ENCODE results near the gene CUEDC1.

CUEDC1 gene

DNA sequence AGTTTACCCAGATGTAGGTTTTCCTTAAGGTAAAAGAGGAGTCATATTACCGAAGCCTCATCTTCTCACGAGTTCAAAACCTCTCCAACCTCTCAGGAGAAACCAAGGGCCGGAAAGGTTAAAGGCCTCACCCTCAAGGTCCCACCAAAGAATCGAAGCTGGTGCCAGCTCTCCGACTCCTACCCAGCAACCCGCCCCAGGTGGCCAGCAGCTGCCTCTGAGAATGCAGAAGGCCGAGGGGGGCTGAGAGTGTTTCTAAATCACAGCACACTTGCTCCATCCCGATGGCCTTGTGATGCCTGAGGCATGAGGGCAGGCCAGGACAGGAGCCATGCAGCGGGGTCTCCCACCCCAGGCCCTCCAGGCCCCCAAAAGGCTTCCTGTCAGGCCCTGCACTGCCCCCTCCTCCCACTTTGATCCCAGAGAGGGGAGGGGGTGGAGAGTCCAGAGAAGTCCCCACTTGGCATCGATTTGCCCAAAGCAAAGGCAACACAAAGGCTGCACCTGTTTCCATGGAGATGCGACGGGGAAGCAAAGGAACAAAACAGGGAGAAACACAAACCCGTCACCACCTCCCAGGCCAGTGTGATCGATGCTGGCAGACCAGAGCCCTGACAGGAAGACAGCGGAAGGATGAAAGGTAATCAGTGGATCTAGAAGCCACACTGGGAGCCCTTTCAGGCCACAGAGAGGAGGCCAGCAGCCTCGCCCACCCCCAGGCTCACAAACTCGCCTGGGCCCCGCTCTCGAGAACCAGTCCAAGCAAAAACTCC, 39.0 kb downstream of the CUEDC1 start:
- no peak for DNase-seq (ENCODE audit: low read depth)

DNA sequence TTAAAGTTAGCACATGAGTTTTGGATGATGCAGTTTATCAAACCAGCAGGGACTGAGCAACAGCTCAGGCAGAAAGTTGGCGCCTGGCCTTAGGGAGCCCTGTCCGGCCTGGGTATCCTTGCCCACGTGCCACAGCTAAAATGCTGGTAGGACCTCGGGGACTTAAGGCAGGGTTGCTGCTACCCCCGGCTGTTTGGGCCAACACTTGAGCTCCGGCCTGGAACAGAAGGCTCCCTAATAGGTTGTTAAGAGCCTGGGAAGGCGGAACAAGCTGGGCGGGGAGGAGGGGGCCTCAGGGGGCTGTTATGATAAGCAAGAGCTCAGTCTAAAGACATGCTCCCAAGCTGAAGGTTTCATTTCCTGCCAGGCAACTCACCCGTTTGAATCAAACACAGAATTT, 39.7 kb downstream of the CUEDC1 start:
- DNase-seq (ENCODE audit: low read depth), result no peak

DNA sequence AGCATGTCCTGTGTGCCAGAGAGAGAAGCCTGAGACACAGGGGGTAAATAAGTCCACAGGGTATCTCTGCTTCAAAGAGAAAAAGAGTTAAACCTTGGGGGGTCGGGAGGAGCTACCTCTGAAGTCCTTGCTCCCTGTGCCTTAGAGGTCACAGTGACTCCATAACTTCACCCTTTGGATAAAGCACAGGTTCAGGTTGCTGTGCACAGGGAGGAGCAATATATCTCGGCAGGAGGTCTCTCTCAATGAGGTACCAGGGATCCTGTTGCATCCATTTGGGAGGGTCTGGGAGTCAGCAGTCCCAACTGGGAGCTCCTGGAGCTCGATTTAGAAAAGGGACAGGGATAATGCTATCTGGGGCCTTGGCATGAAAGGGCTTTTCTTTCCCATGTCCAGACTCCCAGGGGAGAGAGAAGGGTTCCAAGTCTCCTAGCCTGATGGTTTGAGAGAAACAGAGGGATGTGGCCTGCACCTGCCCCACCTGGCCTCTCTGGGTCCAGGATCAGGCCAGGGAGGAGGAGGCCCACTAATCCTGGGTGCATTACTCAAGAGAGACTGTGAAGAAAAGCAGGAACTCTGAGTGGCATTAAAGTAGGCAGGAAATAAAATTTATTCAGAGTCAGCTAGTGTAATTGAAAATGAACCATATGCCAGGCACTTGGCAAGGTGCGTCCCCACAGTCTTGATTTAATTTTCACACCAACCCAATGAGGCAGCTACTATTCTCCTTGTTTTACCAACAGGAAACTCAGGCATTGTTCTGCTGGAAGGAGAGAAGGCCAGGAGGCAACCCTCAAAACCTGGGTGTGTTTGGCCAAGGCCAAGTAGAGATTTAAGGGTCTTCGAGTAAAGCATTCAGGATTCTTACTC, 40.7 kb downstream of the CUEDC1 start:
- DNase-seq (ENCODE audit: low read depth), result no peak

DNA sequence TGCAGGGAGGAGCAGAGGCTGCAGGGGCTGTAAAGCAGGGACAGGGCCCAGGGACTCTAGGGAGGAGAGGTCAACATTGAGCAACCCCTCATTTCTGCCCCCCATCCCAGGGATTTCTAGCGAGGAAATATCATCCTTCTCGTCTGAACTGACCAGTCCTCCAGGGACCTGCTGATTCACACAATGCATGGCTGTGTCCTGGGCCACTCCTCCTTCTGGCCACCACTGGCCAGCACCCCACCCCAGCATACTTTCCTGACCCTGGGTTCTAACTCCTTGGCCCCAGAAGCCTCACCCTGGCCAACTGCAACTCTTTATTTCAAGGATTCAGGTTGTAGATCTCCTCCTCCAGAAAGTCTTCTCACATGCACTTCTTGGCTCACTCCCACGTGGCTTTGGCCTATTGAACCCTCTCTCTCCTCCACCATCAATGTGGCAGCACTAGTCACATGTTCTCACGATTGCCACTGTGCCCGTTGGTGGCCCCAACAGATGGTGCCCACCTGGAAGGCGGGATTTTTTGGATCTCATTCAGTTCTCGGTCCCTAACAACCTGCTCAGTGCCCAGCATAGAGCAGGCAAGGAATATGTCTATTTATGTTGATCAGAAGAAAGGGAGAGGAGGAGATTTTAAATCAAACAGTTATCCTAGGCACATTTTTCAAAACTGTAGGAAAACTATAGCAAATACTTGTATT, 41.5 kb downstream of the CUEDC1 start:
- DNase-seq (ENCODE audit: low read depth), result no peak

DNA sequence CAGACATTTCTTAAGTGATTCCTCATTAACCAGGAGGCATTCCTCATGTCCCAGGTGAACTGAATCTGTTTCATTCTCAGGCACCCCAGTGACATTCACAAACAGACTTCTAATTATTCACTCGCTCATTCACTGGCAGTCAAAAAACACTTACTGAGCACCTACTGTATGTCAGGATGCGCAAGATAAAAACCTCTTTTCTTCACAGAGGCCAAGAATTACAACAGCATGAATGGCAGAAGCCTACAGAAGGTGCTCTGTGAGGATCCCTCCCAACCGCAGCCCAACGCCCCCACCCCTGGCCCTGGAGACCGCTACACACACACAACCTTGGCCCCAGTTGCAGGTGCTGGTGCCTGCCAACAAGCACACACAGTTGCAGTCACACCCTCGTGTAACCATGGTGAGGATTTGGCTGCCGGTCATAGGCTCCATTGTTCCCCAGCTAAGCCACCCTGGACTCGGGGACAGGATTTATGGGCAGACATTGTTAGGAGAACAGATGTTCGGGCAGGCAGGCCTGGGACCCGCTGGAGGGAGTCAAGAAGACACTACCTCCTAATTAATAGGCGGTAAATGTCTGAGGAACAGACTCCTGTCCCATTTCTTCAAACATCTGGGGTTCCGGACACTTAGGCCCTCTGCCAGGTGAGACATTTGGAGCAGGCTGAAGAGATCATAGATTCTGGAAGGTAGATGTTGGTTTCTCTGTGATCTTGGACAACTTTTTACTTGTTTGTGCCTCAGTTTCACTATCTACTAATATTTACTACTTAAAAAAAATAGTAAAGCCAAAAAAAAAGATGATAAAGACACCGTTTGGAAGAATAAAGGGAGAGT, 43.2 kb downstream of the CUEDC1 start:
- DNase-seq (ENCODE audit: low read depth), result no peak

DNA sequence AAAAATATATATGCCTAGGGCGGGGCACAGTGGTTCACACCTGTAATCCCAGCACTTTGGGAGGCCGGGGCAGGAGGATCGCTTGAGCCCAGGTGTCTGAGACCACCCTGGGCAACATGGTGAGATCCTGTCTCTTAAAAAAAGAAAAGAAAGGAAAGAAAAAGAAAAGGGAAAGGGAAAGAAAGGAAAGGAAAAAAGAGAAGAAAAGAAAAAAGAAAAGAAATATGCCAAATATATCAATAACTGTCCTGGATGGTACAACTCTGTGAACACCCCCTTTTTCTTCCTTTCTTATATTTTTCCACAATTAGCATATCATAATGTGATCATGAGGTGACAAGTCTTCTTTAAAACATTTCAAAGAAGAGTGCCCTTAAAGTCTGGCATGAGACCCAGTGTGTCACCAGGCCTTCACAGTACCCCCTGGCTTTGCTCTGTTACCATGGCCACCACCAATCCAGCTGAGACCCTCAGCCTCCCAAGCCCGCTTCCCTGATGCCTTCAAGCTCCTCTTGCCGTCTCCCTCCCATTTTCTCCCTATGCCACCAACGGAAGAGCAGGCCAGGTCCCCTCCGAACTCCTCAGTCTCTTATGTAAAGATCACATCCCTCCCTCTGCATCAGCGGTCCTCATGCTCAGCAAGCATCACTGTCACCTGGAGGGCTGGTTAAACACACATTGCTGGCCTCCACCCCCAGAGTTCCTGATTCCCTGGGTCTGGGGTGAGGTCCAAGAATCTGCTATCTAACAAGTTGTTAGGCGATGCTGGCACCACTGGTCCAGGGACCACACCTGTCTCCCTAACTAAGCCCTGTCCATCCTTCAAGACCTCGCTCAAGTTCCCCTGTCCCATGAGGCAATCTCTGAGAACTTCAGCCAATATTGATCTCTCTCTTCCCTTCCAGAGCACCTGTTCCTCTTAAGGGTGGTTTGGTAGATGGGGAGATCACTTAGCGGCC, 44.5 kb downstream of the CUEDC1 start:
- no peak for DNase-seq (ENCODE audit: low read depth)

DNA sequence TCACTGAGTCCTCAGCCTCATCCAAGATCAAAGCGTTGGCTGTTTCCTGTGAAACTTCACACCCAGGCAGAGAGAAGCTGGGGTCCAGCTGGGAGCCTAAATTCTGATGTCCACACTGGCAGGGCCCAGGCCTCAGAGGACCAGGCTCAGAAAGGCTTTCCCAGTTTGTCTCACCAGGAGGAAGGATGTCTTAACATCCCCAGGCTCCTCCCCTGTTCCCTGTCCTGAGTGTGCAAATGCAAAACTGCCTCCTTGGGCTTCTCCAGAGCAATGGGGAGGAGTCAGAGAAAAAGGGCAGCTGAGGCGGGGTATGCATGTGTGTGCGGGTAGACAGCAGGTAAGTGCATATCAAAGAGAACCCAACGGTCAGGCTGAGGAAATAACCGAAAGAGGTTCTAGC, 45.7 kb downstream of the CUEDC1 start:
- DNase-seq (ENCODE audit: low read depth), result no peak

DNA sequence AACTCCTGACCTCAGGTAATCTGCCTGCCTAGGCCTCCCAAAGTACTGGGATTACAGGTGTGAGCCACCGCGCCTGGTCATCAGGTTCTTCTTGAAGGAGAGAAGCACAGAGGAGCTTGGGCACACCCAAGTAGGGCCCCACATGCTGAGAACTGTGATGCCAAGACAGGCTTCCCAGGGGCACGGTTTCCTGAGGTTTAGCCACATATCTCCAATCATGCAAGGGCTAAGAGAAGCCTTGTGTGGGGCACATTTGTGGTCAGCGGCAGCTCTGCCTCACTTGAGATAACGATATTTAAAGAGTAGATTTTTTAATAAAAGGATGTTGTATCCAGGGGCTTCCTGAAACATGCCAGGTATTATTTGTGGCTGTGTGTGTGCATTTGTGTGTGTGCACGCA, 46.9 kb downstream of the CUEDC1 start:
- no peak for DNase-seq (ENCODE audit: low read depth)

DNA sequence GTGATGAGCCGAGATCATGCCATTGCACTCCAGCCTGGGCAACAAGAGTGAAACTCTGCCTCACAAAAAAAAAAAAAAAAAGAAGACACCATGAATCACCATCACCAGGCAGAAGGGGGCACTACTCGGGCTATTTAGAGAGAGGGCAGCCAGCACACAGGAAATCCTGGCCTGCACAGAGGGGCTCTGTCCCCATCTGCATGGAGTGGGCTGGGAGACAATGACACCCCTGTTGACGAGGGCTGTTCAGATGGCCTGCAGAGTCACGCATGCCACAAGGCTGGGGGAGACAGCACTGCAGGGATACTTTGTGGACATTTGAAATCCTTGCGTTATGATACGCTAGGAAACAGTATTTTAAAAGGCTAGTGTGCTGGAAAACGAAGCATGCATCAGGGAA, 48.3 kb downstream of the CUEDC1 start:
- no peak for DNase-seq (ENCODE audit: low read depth)

DNA sequence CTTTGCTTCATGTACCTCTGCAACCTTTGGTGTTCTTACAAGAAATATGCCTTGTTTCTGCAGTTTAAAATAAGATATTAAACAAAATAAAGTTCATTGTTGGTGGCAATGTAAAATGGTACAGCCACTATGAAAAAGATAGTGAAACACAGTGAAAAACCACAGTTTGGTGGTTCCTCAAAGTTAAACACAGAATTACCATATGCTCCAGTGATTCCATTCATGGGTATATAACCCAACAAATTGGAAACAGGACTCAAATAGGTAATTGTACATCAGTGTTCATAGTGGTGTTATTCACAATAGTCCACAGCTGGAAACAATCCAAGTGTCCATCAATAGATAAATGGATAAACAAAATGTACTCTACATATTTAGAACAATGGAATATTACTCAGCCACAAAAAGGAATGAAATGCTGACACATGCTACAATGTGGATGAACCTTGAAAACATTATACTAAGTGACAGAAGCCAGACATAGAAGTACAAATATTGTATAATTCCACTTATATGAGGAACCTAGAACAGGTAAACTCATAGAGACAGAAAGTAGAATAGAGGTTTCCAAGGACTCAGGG, 49.2 kb downstream of the CUEDC1 start:
- DNase-seq (ENCODE audit: low read depth), result no peak

DNA sequence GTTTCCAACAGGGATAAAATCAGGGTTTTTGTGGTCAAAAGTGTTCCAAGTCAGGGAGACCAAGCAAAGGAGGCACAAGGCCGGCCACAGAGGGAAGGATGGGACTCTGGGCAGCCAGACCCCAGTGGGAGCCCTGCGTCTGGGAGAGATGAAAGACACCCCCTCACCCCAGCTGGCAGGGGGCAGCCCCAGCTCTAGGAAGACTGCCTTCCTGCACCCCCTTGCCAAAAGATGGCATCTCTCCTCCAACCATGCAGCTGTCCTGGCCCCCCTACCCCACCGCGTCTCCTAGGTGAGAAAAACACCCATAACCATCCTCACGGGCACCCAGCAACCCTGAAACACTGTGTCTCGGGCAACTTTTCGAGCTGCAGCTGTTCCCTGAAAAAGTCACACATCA, 51.3 kb downstream of the CUEDC1 start:
- DNase-seq (ENCODE audit: low read depth), result no peak

DNA sequence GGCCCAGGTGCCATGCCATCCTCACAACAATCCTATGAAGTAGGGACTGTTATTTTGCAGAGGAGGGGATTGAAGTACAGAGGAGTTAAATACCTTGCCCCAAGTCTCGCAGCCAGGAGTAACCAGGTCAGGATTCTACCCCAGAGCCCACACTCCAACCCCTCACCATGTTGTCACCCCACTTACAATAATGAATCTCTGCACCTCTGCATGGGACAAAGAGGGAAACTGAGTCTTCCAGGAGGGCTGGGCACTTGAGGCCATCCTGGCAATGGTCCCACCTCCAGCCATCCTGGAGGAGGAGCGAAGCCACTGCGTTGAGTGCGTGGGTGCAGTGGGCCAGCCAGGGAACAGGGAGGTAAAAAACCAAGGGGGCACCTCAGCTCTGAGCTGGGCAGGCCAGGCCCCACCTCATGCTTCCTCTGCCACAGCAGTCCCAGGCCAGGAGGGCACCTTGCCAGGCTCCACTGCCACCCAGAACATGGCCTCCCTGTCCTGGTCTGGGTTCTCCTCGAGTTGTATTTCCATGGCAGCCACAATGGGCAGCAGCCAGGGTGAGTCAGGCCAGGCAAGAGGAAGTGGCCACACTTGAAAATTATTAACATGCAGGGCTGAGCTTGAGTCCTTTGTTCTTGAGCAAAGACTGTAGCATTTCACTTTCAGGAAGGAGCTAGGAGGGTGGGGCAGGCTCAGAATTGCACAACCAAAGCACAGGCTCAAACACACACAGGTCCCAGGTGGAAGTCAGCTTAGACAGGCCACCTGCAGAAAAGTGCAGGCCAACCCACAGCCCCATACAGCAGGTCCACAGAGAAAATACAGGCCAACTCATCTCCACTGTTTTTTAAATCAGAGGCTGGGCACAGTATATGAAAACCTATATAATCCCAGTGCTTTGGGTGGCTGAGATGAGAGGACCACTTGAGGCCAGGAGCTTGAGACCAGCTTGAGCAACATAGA, 52.1 kb downstream of the CUEDC1 start:
- no peak for DNase-seq (ENCODE audit: low read depth)

DNA sequence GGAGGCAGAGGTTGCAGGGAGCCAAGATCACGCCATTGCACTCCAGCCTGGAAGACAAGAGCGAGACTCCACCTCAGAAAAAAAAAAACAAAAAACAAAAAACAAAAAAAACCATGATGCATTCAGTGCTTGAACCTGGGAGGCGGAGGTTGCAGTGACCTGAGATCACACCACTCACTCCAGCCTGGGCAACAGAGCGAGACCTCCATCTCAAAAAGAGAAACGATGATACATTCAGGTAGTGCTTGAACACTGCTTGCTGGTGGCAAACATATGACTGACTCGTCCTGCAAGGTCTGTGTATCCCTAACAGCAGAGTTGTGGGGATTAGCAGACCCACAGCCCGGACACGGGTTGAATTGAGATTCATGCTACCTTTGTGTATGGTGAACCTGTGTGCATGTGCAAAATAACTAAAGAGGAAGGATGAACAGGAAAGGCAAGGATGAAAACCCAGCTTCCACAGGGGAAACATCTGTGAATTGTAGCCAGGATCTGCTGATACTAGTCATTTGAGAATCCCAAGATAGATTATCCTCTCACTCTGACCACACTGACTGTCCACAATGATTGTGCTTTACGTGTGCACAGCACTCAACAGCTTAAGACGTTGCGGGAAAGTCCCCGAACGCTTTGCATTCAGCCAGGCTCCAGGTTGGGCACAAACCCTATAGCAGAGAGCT, 53.0 kb downstream of the CUEDC1 start:
- no peak for DNase-seq (ENCODE audit: low read depth)

DNA sequence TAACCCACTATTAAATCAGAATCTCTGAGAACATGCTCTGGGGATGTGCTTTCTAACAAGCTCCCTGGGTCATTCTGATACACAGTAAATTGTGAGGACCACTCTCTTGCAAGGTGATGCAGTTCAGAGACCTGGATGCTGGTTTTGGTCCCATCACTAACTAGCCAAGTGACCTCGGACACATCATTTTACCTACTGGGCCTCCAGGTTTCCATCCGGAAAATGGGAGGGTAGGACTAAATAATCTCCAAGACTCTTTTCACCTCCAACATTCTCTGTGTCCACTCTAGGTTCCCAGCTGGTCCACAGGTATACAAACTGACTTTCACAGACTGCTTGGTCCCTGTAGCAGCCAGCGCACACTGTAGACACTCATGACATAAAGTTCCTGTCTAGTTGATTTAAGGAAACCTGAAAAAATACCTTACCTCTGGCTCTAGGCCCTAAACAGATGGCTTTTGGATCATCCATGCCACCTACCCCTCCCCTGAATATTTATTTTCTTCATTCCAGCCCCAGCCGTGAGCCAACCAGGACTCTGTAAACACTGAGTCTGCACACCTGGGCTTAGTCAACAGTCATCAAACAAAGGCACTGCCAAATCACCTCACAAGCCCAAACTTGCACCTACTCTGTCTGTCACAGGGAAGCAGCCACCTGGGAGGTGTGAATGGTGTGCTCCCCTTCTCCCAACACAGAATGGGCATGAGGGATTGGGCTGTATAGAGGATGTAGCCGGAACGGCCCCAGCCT, 54.0 kb downstream of the CUEDC1 start:
- no peak for DNase-seq (ENCODE audit: low read depth)

DNA sequence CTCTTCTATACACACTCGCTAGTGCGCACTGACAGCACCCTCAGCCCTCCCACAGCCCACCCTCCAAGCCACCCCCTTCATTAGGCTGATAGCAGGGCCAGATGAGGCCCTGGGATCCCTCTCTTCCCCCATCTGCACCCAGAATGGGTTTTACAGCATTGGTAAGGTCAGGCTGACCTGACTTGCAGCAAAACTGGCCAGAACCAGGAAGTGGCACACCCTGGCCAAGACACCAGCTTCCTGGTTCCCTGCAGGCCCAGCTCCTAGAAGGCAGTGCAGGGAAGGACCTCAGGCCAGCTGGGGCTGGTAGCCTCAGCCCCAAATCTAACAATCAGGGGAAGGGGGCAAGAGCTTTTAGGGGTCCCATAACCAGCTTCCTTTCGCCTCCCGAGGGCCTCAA, 55.4 kb downstream of the CUEDC1 start:
- no peak for DNase-seq (ENCODE audit: low read depth)

DNA sequence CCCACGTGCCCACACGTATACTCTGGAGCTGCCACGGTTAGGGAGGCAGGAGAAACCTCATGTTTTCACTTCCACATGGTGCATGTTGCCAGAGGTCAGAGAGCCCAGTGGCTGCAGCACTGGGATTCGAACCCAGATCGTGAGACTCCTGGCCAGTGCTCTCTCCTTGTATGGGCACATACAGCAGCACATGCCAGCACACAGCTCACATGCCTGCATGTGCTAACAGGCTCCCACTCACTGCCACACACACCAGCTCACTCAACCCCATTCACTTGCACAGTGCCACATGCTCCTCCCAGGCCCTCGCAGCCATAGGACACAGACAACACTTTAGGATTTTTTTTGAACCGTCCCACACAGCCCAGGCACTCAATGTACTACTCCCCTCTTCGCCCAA, 55.8 kb downstream of the CUEDC1 start:
- DNase-seq (ENCODE audit: low read depth), result no peak

DNA sequence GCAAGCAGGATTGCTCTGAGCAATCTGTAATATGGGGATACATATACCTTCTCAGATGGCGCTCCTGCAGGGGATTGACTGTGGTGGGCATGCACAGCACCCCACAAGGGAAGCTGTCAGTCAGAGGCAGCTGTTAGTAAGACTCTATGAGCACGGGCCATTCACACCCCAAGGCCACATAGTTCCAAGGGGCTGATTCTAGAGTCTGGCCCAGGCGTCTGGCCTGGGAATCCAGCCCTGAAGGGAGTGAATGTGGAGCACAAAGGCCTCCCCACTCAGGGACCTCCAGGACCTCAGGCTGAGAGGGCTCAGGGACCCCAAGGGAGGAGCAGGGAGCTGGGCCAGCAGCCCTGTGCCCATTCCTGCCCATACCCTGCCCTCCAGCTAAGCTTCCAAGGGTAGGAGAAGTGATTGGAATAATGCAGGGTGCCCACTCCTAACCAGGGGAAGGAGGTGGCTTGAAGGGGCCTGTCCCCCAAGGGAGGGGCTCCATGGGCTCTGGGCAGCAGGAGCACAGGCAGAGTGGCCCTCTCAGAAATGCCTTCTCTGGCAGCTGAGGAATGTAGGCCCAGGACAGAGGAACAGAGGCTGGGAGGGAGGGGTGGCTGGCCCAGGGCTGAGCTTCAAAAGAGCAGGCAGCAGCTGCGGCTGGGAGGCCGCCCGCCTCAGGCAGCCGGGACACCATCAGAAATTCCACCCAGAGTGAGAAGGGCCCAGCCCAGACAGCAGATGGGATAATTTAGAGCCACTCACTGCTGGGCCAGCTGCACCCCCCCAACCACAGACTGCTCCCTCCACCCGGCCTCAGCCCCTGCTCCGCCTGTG, 56.5 kb downstream of the CUEDC1 start:
- no peak for DNase-seq (ENCODE audit: low read depth)

All from activated T-helper 1 cell treated with Interleukin-2 at 50 U/mL for 16 hours (primary cell).